IMR-90 (cell line): ENCODE data around the gene ARHGEF6.

Experiments used
- CEBPB ChIP-seq: IDR thresholded peaks from 2 replicates; pipeline ENCODE4 v1.6.1; 2012; ENCODE audit warnings: low read depth, low read length, improper control_type of control experiment
- POLR2A ChIP-seq: IDR thresholded peaks from 2 replicates; pipeline ENCODE4 v1.6.1; 2012; ENCODE audit warnings: mild to moderate bottlenecking, low read depth, low read length
- SMC3 ChIP-seq: fragments of 150-350 bp; IDR thresholded peaks from 2 replicates; pipeline ENCODE4 v1.6.1; 2016; ENCODE audit warnings: low read depth, mild to moderate bottlenecking, antibody characterized with exemption, low read length, moderate library complexity
- TF ChIP-seq, protein P1 (sequence below): conservative IDR thresholded peaks from 2 replicates; pipeline ENCODE4 v1.5.1; 2012; ENCODE audit warnings: mild to moderate bottlenecking, low read depth, low read length, improper control_type of control experiment

DNA sequence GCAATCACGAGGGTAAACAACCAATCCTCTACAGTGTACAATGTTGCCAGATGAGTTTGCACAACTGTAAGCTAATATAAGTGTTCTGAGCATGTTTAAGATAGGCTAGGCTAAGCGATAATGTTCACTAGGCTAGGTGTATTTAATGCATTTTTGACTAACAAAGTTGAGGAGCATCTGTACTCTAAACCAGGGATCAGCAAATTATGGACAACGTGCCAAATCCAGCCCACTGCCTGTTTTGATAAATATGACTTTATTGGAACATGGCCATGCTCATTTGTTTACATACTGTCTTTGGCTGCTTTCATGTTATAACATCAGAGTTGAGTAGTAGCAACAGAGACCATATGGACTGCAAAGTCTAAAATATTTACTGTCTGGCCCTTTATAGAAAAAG lies 46.3 kb upstream of the ARHGEF6 start:
- TF ChIP-seq, protein P1, sequence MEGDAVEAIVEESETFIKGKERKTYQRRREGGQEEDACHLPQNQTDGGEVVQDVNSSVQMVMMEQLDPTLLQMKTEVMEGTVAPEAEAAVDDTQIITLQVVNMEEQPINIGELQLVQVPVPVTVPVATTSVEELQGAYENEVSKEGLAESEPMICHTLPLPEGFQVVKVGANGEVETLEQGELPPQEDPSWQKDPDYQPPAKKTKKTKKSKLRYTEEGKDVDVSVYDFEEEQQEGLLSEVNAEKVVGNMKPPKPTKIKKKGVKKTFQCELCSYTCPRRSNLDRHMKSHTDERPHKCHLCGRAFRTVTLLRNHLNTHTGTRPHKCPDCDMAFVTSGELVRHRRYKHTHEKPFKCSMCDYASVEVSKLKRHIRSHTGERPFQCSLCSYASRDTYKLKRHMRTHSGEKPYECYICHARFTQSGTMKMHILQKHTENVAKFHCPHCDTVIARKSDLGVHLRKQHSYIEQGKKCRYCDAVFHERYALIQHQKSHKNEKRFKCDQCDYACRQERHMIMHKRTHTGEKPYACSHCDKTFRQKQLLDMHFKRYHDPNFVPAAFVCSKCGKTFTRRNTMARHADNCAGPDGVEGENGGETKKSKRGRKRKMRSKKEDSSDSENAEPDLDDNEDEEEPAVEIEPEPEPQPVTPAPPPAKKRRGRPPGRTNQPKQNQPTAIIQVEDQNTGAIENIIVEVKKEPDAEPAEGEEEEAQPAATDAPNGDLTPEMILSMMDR, result no peak
- TF ChIP-seq POLR2A, result no peak
- TF ChIP-seq SMC3, result no peak
- no peak for TF ChIP-seq CEBPB
